CD14-positive monocyte (primary cell): ENCODE measurements around the gene BTBD7. TPM values are rescaled to one million over a fixed set of nuclear protein-coding genes. Genes with fewer than 3 reads are reported as not detected.

ENCODE experiments used
- DNase-seq, 3 donors: peaks; one replicate each; pipeline ENCODE4 v3.0.0-alpha.2; 2011 to 2022
- H2AFZ ChIP-seq: 2 replicates; pipeline ENCODE4 v1.6.0; 2012; ENCODE audit warnings: mild to moderate bottlenecking, low read depth, low read length, inconsistent platforms; ENCODE audit not compliant: insufficient read depth, poor library complexity, severe bottlenecking
- H3K27ac ChIP-seq, 2 donors: 1 replicate in 1 of 2; 2 replicates in 1 of 2; pipeline ENCODE4 v1.5.1; 2012 to 2013; ENCODE audit warnings: low read length in 2 of 2, control low read depth in 1 of 2, inconsistent platforms in 1 of 2, low read depth in 1 of 2, mild to moderate bottlenecking in 1 of 2
- H3K27me3 ChIP-seq, 2 donors: one replicate each; pipeline versions ENCODE4 v1.6.0 to v1.6.1; 2011 to 2013; ENCODE audit warnings: low read length in 2 of 2; ENCODE audit not compliant: control insufficient read depth in 2 of 2, insufficient read depth in 2 of 2
- H3K36me3 ChIP-seq, 2 donors: replicated peaks in 1 of 2; 1 replicate in 1 of 2; 2 replicates in 1 of 2; pipeline versions ENCODE4 v1.5.1 to v1.6.1; 2012 to 2013; ENCODE audit warnings: low read length in 2 of 2, control low read depth in 1 of 2, inconsistent platforms in 1 of 2, mild to moderate bottlenecking in 1 of 2; ENCODE audit not compliant: insufficient read depth in 2 of 2, control insufficient read depth in 1 of 2
- H3K4me1 ChIP-seq, 2 donors: 1 replicate in 1 of 2; 2 replicates in 1 of 2; pipeline versions ENCODE4 v1.5.1 to v1.6.1; 2012 to 2013; ENCODE audit warnings: low read length in 2 of 2, control low read depth in 1 of 2, inconsistent platforms in 1 of 2, mild to moderate bottlenecking in 1 of 2, moderate library complexity in 1 of 2; ENCODE audit not compliant: insufficient read depth in 2 of 2, control insufficient read depth in 1 of 2
- H3K4me2 ChIP-seq: replicated peaks from 2 replicates; pipeline ENCODE3; 2012; ENCODE audit warnings: low read length, moderate library complexity, mild to moderate bottlenecking; ENCODE audit not compliant: poor library complexity, severe bottlenecking; ENCODE audit errors: extremely low read depth
- H3K4me3 ChIP-seq, 3 experiments: fragments of 200-600 bp in 1 of 3; sonication (generic) in 1 of 3; replicated peaks in 1 of 3; 1 replicate in 2 of 3; 2 replicates in 1 of 3; pipeline ENCODE4 v1.5.1; 2011 to 2013; ENCODE audit warnings: low read length in 3 of 3, mild to moderate bottlenecking in 3 of 3, control low read depth in 2 of 3, low read depth in 2 of 3, inconsistent platforms in 1 of 3, moderate library complexity in 1 of 3
- H3K79me2 ChIP-seq: 2 replicates; pipeline ENCODE4 v1.6.0; 2012; ENCODE audit warnings: mild to moderate bottlenecking, control low read depth, inconsistent platforms, low read length, moderate library complexity; ENCODE audit not compliant: insufficient read depth
- H3K9ac ChIP-seq: 2 replicates; pipeline ENCODE4 v1.6.0; 2017; ENCODE audit warnings: low read length, mild to moderate bottlenecking; ENCODE audit not compliant: insufficient read depth, poor library complexity, severe bottlenecking
- H3K9me3 ChIP-seq, 2 donors: replicated peaks in 1 of 2; 1 replicate in 1 of 2; 2 replicates in 1 of 2; pipeline versions ENCODE4 v1.5.1 to v1.6.1; 2012 to 2013; ENCODE audit warnings: low read length in 2 of 2, control low read depth in 1 of 2; ENCODE audit not compliant: control insufficient read depth in 1 of 2, insufficient read depth in 1 of 2
- H4K20me1 ChIP-seq: 2 replicates; pipeline ENCODE4 v1.6.0; 2012; ENCODE audit warnings: mild to moderate bottlenecking, low read length, control low read depth, moderate library complexity; ENCODE audit not compliant: insufficient read depth
- H3K27ac Mint-ChIP-seq, 7 donors: one replicate each; pipeline ENCODE4 v1.8.0; 2020; ENCODE audit warnings: mild to moderate bottlenecking in 7 of 7, mixed read lengths in 7 of 7, moderate library complexity in 6 of 7, inconsistent platforms in 2 of 7
- H3K27me3 Mint-ChIP-seq, 3 donors: one replicate each; pipeline ENCODE4 v1.8.0; 2021 to 2022; ENCODE audit warnings: low read depth in 3 of 3, mild to moderate bottlenecking in 3 of 3, mixed read lengths in 3 of 3, moderate library complexity in 3 of 3, inconsistent platforms in 1 of 3
- H3K36me3 Mint-ChIP-seq, 2 donors: one replicate each; pipeline ENCODE4 v1.8.0; 2020; ENCODE audit warnings: mixed read lengths in 2 of 2, inconsistent platforms in 1 of 2, mild to moderate bottlenecking in 1 of 2
- H3K4me1 Mint-ChIP-seq: one replicate; pipeline ENCODE4 v1.8.0; 2020; ENCODE audit warnings: mild to moderate bottlenecking, mixed read lengths
- H3K4me3 Mint-ChIP-seq, 2 donors: one replicate each; pipeline ENCODE4 v1.8.0; 2020; ENCODE audit warnings: mild to moderate bottlenecking in 2 of 2, mixed read lengths in 2 of 2, moderate library complexity in 1 of 2
- H3K9me3 Mint-ChIP-seq, 7 donors: one replicate each; pipeline ENCODE4 v1.8.0; 2020 to 2022; ENCODE audit warnings: mixed read lengths in 7 of 7, mild to moderate bottlenecking in 6 of 7, moderate library complexity in 6 of 7, inconsistent platforms in 2 of 7
- CTCF ChIP-seq: fragments of 200-600 bp; IDR thresholded peaks from one replicate; pipeline ENCODE4 v1.8.0; 2022; ENCODE audit warnings: antibody characterized with exemption, mild to moderate bottlenecking
- WGBS: methylation state at CpG from one replicate; pipeline ENCODE4 v1.1.5; 2013; ENCODE audit warnings: missing lambda C conversion rate; ENCODE audit not compliant: insufficient coverage; 5-methylcytosine and 5-hydroxymethylcytosine counted together
- intact Hi-C, 2 donors: fragments of 100-400 bp; cut with micrococcal nuclease; formaldehyde crosslinking; loops; one replicate each; pipeline versions ENCODE4 v1.15.0 to v1.15.1; 2023
- polyA plus RNA-seq, 3 donors: library from polyadenylated mRNA; depleted of rRNA in 1 of 3; unstranded in 2 of 3; stranded (reverse) in 1 of 3; fragments of 300-500 nt in 2 of 3; fragments of >200 nt in 1 of 3; fragmentation: Illumina TruSeq in 2 of 3; gene quantifications; 1 replicate in 2 of 3; 2 replicates in 1 of 3; pipeline ENCODE4 v1.2.3, GENCODE V29; 2012 to 2021

BTBD7 gene
- polyA plus RNA-seq, 3 donors: 8.3 to 8.6 (median 8.5) TPM

DNA sequence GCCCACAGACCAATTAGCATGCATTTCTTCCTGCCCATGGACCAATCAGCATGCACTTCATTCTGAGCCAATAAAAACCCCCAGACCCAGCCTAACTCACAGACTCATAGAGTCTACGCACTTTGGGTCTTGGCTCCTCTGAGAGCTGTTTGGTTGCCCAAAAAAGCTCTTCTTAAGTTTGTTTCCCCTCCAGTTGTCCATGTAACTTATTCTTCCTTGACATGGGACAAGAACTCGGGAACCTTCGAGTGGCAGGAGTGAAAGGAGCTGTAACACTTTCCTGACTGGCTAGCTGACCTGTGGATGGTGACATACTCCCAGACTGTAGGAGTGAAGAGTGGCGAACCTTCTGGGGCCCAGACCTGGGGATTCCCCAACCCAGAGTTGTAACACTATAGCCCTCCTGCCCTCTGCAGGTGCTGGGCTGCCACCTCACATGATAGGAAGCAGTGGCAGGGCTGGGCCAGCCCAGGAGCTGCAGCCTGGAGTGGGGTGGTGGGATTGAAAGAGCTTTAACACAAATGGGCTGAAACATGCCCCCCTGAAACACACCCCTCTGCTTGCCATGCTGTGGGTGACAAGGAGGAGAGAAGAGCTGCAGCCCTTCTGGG lies 4.4 kb upstream of the BTBD7 start:
- H3K4me3 ChIP-seq: no peak overlapping the region
- H2AFZ ChIP-seq: no peak overlapping the region
- H3K27me3 ChIP-seq: no peaks in the 10 kb centered on the region
- no peaks in the 10 kb centered on the region for H4K20me1 ChIP-seq
- H3K27ac ChIP-seq: no peak overlapping the region
- peaks cover 8% of the 10 kb centered on the region for H3K4me1 Mint-ChIP-seq
- peaks cover 0 to 7% of the 10 kb centered on the region in 2 donors for H3K36me3 Mint-ChIP-seq
- DNase-seq: no peak
- H3K9me3 Mint-ChIP-seq: peaks cover 5 to 31% (median 22%) of the 10 kb centered on the region in 7 donors
- peak overlapping the region in 1 of 7 donors; percentile 25 for H3K27ac Mint-ChIP-seq
- peaks cover 5% of the 10 kb centered on the region for H3K79me2 ChIP-seq
- peaks cover 7 to 10% of the 10 kb centered on the region in 2 donors for H3K4me1 ChIP-seq
- no peak for TF ChIP-seq CTCF
- no peaks in the 10 kb centered on the region for H3K36me3 ChIP-seq
- no peak overlapping the region for H3K4me2 ChIP-seq
- intact Hi-C loops: loop anchor here (10.0 kb wide), 4 partner anchors 132 to 628 kb away; partner anchors contain the start of genes GON7 (in 2 of the 2) and UBR7 (in 2 of the 2)
- WGBS: 100% methylated on average over 1 of the region's 4 CpGs
- H3K9ac ChIP-seq: no peak overlapping the region
- H3K4me3 Mint-ChIP-seq: no peak overlapping the region
- peaks cover 0 to 3% (median 0%) of the 10 kb centered on the region in 3 donors for H3K27me3 Mint-ChIP-seq
- peaks cover 0 to 26% of the 10 kb centered on the region in 2 donors for H3K9me3 ChIP-seq

DNA sequence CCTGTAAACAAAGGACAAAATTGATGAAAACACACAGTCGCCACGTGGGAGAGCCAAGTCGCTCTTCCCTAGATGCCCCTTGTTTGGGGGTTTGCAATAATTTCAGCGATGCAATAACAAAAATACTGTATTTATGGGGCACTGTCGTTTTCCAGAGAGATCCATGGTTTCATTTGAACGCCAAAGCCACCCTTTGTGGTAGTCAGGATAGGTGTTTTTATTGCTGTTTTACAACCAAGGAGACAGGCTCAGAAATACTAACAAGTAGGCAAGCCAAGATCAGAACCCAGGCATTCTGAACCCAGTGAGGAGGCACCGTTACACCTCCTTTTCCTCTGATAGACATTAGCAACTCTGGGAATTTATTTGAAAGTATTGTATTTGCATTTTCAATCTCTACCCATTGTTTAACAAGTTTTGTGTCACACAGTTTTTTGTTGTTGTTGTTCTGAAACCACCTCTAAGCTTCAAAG lies 831 bp upstream of the BTBD7 start:
- peak overlapping the region; percentile 90 to 93 for H3K4me3 Mint-ChIP-seq
- intact Hi-C loops: loop anchor here (10.0 kb wide), 4 partner anchors 129 to 631 kb away; partner anchors contain the start of genes GON7 (in 2 of the 2) and UBR7 (in 2 of the 2)
- H3K27ac ChIP-seq: peak overlapping the region; percentile 86 to 90
- H3K27ac Mint-ChIP-seq: peak overlapping the region; percentile 97 to 99 (median 98)
- H3K36me3 Mint-ChIP-seq: peaks cover 0 to 4% of the 10 kb centered on the region in 2 donors
- peaks cover 36% of the 10 kb centered on the region for H4K20me1 ChIP-seq
- H3K27me3 Mint-ChIP-seq: peaks cover 0 to 3% (median 0%) of the 10 kb centered on the region in 3 donors
- H3K4me2 ChIP-seq: peak overlapping the region; percentile 95
- 7% methylated on average over 4 of the region's 7 CpGs for WGBS
- H3K9me3 Mint-ChIP-seq: peaks cover 2 to 12% (median 8%) of the 10 kb centered on the region in 7 donors
- no peaks in the 10 kb centered on the region for H3K27me3 ChIP-seq
- peaks cover 41% of the 10 kb centered on the region for H3K79me2 ChIP-seq
- H3K4me1 ChIP-seq: peaks cover 22 to 25% of the 10 kb centered on the region in 2 donors
- H3K4me1 Mint-ChIP-seq: peaks cover 34% of the 10 kb centered on the region
- no peaks in the 10 kb centered on the region for H3K36me3 ChIP-seq
- peaks cover 0 to 13% of the 10 kb centered on the region in 2 donors for H3K9me3 ChIP-seq
- no peak for TF ChIP-seq CTCF
- H3K4me3 ChIP-seq: peak overlapping the region; percentile 65 to 99 (median 78)
- H3K9ac ChIP-seq: peak overlapping the region; percentile 95
- peak overlapping the region; percentile 79 for H2AFZ ChIP-seq
- DNase-seq: no peak
